Measurements from ENCODE around the gene ITGB1BP1.
"Not testable (repeated sequence)": the region's sequence is repeated elsewhere in the genome, so short reads cannot be mapped to it uniquely, and the experiment has no call there.

ITGB1BP1 gene

GRCh38 chr2:9400268-9401058 lies 22.9 kb downstream of the ITGB1BP1 start:
- DNase-seq, result no peak

GRCh38 chr2:9398881-9399780 lies 24.2 kb downstream of the ITGB1BP1 start:
- no peak for DNase-seq

- DNase-seq, result not testable (repeated sequence)
These were observed 25.1 kb downstream of the ITGB1BP1 start for GRCh38 chr2:9398251-9398650.

- DNase-seq, result no peak
These were observed 26.1 kb downstream of the ITGB1BP1 start for GRCh38 chr2:9397201-9397600.

GRCh38 chr2:9394816-9395215 lies 28.5 kb downstream of the ITGB1BP1 start:
- no peak for DNase-seq

GRCh38 chr2:9392898-9393765 lies 30.2 kb downstream of the ITGB1BP1 start:
- no peak for DNase-seq

GRCh38 chr2:9391961-9392720 lies 31.2 kb downstream of the ITGB1BP1 start:
- no peak for DNase-seq

- no peak for DNase-seq
These were observed 32.3 kb downstream of the ITGB1BP1 start for GRCh38 chr2:9390991-9391390.

- DNase-seq, result no peak
These were observed 33.0 kb downstream of the ITGB1BP1 start for GRCh38 chr2:9390151-9390850.

- no peak for DNase-seq
These were observed 34.1 kb downstream of the ITGB1BP1 start for GRCh38 chr2:9388950-9389911.

GRCh38 chr2:9388199-9388681 lies 35.1 kb downstream of the ITGB1BP1 start:
- DNase-seq, result no peak

- no peak for DNase-seq
These were observed 37.5 kb downstream of the ITGB1BP1 start for GRCh38 chr2:9385841-9386240.

GRCh38 chr2:9384521-9384920 lies 38.8 kb downstream of the ITGB1BP1 start:
- DNase-seq, result no peak

GRCh38 chr2:9382604-9383235 lies 40.6 kb downstream of the ITGB1BP1 start:
- no peak for DNase-seq

- DNase-seq, result no peak
These were observed 42.4 kb downstream of the ITGB1BP1 start for GRCh38 chr2:9380702-9381628.

GRCh38 chr2:9379391-9379755 lies 44.0 kb downstream of the ITGB1BP1 start:
- DNase-seq, result no peak

- no peak for DNase-seq
These were observed 44.6 kb downstream of the ITGB1BP1 start for GRCh38 chr2:9378433-9379390.

Data from bone marrow (tissue), 2 donors.